H9 (cell line): ENCODE measurements around the gene STX2. TPM values are rescaled to one million over a fixed set of nuclear protein-coding genes. Genes with fewer than 3 reads are reported as not detected.

Experiments
- DNase-seq: peaks from one replicate; pipeline ENCODE4 v3.0.0-alpha.2; 2017
- H2AFZ ChIP-seq: one replicate; pipeline ENCODE4 v1.6.1; 2013; ENCODE audit warnings: mild to moderate bottlenecking, low read length, control low read depth, moderate library complexity
- H2AK5ac ChIP-seq: 2 replicates; pipeline ENCODE4 v1.6.1; 2013; ENCODE audit warnings: low read length, control low read depth, mixed read lengths; ENCODE audit not compliant: insufficient read length
- H2BK120ac ChIP-seq: one replicate; pipeline ENCODE4 v1.6.1; 2013; ENCODE audit warnings: low read depth, mild to moderate bottlenecking, low read length, control low read depth, inconsistent platforms; ENCODE audit not compliant: poor library complexity, severe bottlenecking
- H2BK12ac ChIP-seq: 2 replicates; pipeline ENCODE4 v1.6.1; 2013; ENCODE audit warnings: low read length, control low read depth, mixed read lengths, low read depth; ENCODE audit not compliant: insufficient read length
- H2BK15ac ChIP-seq: 2 replicates; pipeline ENCODE4 v1.6.1; 2013; ENCODE audit warnings: low read depth, low read length, control low read depth
- H2BK20ac ChIP-seq: one replicate; pipeline ENCODE4 v1.6.1; 2013; ENCODE audit warnings: low read depth, mild to moderate bottlenecking, low read length, control low read depth, inconsistent platforms; ENCODE audit not compliant: poor library complexity, severe bottlenecking
- H2BK5ac ChIP-seq: 2 replicates; pipeline ENCODE4 v1.6.1; 2013; ENCODE audit warnings: low read length, control low read depth, mixed read lengths; ENCODE audit not compliant: insufficient read length
- H3K14ac ChIP-seq: 2 replicates; pipeline ENCODE4 v1.6.1; 2013; ENCODE audit warnings: low read length, control low read depth; ENCODE audit not compliant: insufficient read depth
- H3K18ac ChIP-seq: 2 replicates; pipeline ENCODE4 v1.6.1; 2013; ENCODE audit warnings: low read depth, mild to moderate bottlenecking, mixed read lengths, low read length, control low read depth; ENCODE audit not compliant: insufficient read length
- H3K23ac ChIP-seq: 2 replicates; pipeline ENCODE4 v1.6.1; 2013; ENCODE audit warnings: low read length, control low read depth, mixed read lengths, low read depth; ENCODE audit not compliant: insufficient read length
- H3K23me2 ChIP-seq: 2 replicates; pipeline ENCODE4 v1.6.1; 2013; ENCODE audit warnings: low read depth, mild to moderate bottlenecking, mixed read lengths, low read length, control low read depth; ENCODE audit not compliant: insufficient read length, poor library complexity, severe bottlenecking
- H3K27ac ChIP-seq: 2 replicates; pipeline ENCODE4 v1.5.1; 2013; ENCODE audit warnings: low read length, control low read depth, mixed read lengths, low read depth; ENCODE audit not compliant: insufficient read length
- H3K27me3 ChIP-seq: 2 replicates; pipeline ENCODE4 v1.6.1; 2013; ENCODE audit warnings: low read length, control low read depth, inconsistent platforms; ENCODE audit not compliant: insufficient read depth
- H3K4ac ChIP-seq: 2 replicates; pipeline ENCODE4 v1.6.1; 2013; ENCODE audit warnings: low read depth, mild to moderate bottlenecking, control low read depth, inconsistent platforms, low read length, moderate library complexity
- H3K4me1 ChIP-seq: 2 replicates; pipeline ENCODE4 v1.6.1; 2013; ENCODE audit warnings: low read length, control low read depth, inconsistent platforms; ENCODE audit not compliant: insufficient read depth
- H3K4me2 ChIP-seq: 2 replicates; pipeline ENCODE4 v1.6.1; 2013; ENCODE audit warnings: low read length, control low read depth, mixed read lengths; ENCODE audit not compliant: insufficient read length, insufficient read depth
- H3K56ac ChIP-seq: 2 replicates; pipeline ENCODE4 v1.6.1; 2013; ENCODE audit warnings: low read depth, mild to moderate bottlenecking, mixed read lengths, low read length, control low read depth; ENCODE audit not compliant: insufficient read length
- H3K79me1 ChIP-seq: 2 replicates; pipeline ENCODE4 v1.6.1; 2013; ENCODE audit warnings: low read depth, mild to moderate bottlenecking, moderate library complexity, low read length, control low read depth, inconsistent platforms; ENCODE audit not compliant: insufficient read depth, poor library complexity, severe bottlenecking
- H3K79me2 ChIP-seq: 2 replicates; pipeline ENCODE4 v1.6.1; 2013; ENCODE audit warnings: low read length, control low read depth, inconsistent platforms; ENCODE audit not compliant: insufficient read depth
- H3K9ac ChIP-seq: 2 replicates; pipeline ENCODE4 v1.6.1; 2013; ENCODE audit warnings: low read length, control low read depth, mixed read lengths; ENCODE audit not compliant: insufficient read length; ENCODE audit errors: extremely low read depth
- H3K9me3 ChIP-seq: one replicate; pipeline ENCODE4 v1.6.1; 2013; ENCODE audit warnings: low read depth, low read length, inconsistent platforms; ENCODE audit not compliant: control insufficient read depth
- H3T11ph ChIP-seq: one replicate; pipeline ENCODE4 v1.6.1; 2013; ENCODE audit warnings: mild to moderate bottlenecking, low read length, control low read depth, inconsistent platforms
- H4K20me1 ChIP-seq: one replicate; pipeline ENCODE4 v1.6.1; 2013; ENCODE audit not compliant: control insufficient read depth, insufficient read length, insufficient read depth
- H4K5ac ChIP-seq: 2 replicates; pipeline ENCODE4 v1.6.1; 2013; ENCODE audit warnings: low read depth, mild to moderate bottlenecking, mixed read lengths, low read length, control low read depth; ENCODE audit not compliant: insufficient read length
- H4K8ac ChIP-seq: replicated peaks from 2 replicates; pipeline ENCODE4 v1.6.1; 2013; ENCODE audit warnings: low read length, control low read depth, mixed read lengths, low read depth; ENCODE audit not compliant: insufficient read length
- H4K91ac ChIP-seq: 2 replicates; pipeline ENCODE4 v1.6.1; 2013; ENCODE audit warnings: low read depth, mild to moderate bottlenecking, moderate library complexity, mixed read lengths, low read length, control low read depth; ENCODE audit not compliant: insufficient read length
- H3K27ac Mint-ChIP-seq, 3 experiments: 2 replicates in 2 of 3; 3 replicates in 1 of 3; pipeline ENCODE4 v1.8.0; 2020 to 2021; ENCODE audit warnings: mixed read lengths in 3 of 3, mild to moderate bottlenecking in 1 of 3, moderate library complexity in 1 of 3
- H3K27me3 Mint-ChIP-seq: 2 replicates; pipeline ENCODE4 v1.8.0; 2021; ENCODE audit warnings: low read depth, mild to moderate bottlenecking, moderate library complexity, mixed read lengths
- H3K36me3 Mint-ChIP-seq, 3 experiments: 2 replicates in 2 of 3; 3 replicates in 1 of 3; pipeline ENCODE4 v1.8.0; 2020 to 2021; ENCODE audit warnings: low read depth in 3 of 3, mixed read lengths in 3 of 3; ENCODE audit not compliant: insufficient read depth in 1 of 3
- H3K4me1 Mint-ChIP-seq, 2 experiments: 2 replicates each; pipeline ENCODE4 v1.8.0; 2020; ENCODE audit warnings: mixed read lengths in 2 of 2
- H3K4me3 Mint-ChIP-seq, 2 experiments: 2 replicates in 1 of 2; 3 replicates in 1 of 2; pipeline ENCODE4 v1.8.0; 2020 to 2021; ENCODE audit warnings: mild to moderate bottlenecking in 2 of 2, mixed read lengths in 2 of 2, moderate library complexity in 1 of 2
- H3K9me3 Mint-ChIP-seq, 2 experiments: 2 replicates in 1 of 2; 3 replicates in 1 of 2; pipeline ENCODE4 v1.8.0; 2020; ENCODE audit warnings: mild to moderate bottlenecking in 2 of 2, mixed read lengths in 2 of 2, moderate library complexity in 1 of 2
- WGBS: extraction: QIAGEN DNeasy Blood & Tissue Kit; methylation state at CpG from one replicate; pipeline ENCODE4 v1.1.7; 2013; ENCODE audit warnings: missing lambda C conversion rate, low lambda C conversion rate, mixed read lengths; ENCODE audit not compliant: insufficient read length; ENCODE audit errors: extremely low coverage; 5-methylcytosine and 5-hydroxymethylcytosine counted together
- total RNA-seq: library from RNA; stranded (reverse); gene quantifications from 2 replicates; pipeline ENCODE4 v1.2.1, GENCODE V29; 2021
- TF ChIP-seq, protein P1 (sequence below): fragments of 200-600 bp; sonication (generic); conservative IDR thresholded peaks from 3 replicates; pipeline ENCODE4 v1.8.0; 2021; ENCODE audit warnings: antibody characterized with exemption, mild to moderate bottlenecking

STX2 gene
- total RNA-seq, 1 experiment from 2014 or later: 19.4 TPM

DNA sequence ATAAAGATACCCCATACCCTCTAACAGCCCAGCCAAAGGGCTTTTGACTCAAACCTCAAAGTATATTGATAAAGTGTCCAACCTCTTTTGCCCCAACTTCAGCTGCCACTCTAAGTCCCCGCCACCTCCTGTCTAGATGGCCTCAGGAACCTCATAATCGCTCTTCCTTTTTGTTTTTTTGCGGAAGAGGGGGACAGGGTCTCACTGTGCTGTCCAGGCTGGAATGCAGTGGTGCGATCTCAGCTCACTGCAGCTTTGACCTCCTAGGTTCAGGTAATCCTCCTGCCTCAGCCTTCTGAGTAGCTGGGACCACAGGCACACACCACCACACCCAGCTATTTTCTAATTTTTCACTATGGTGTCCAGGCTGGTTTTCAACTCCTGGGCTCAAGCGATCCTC lies 60.3 kb downstream of the STX2 start:
- Histone ChIP-seq H3K9me3 (no peaks in the 10 kb centered on the region), H4K20me1 (no peaks in the 10 kb centered on the region), H3K79me1 (no peaks in the 10 kb centered on the region), H2BK20ac (no peak overlapping the region), H3K23me2 (peaks cover 9% of the 10 kb centered on the region), H3K4me2 (no peak overlapping the region), H4K8ac (no peak overlapping the region), H2BK120ac (no peak overlapping the region), H3K56ac (no peak overlapping the region), H3K23ac (no peak overlapping the region), H2AK5ac (no peak overlapping the region), H4K91ac (no peak overlapping the region), H3K79me2 (no peaks in the 10 kb centered on the region), H3K27me3 (no peaks in the 10 kb centered on the region), H2BK5ac (no peak overlapping the region), H4K5ac (no peak overlapping the region), H3T11ph (no peak overlapping the region), H3K27ac (no peak overlapping the region), H3K9ac (no peak overlapping the region), H3K14ac (no peak overlapping the region), H2AFZ (no peak overlapping the region), H3K18ac (no peak overlapping the region), H3K4me1 (peaks cover 4% of the 10 kb centered on the region; the same call in 1 of the 2 replicates), H3K4ac (no peak overlapping the region), H2BK15ac (no peak overlapping the region), H2BK12ac (no peak overlapping the region)
- Mint-ChIP-seq H3K4me1 (peaks cover 21 to 24% of the 10 kb centered on the region in 2 experiments), H3K27me3 (peaks cover 54% of the 10 kb centered on the region), H3K9me3 (no peaks in the 10 kb centered on the region; a peak in 2 of 5 replicates), H3K4me3 (no peak overlapping the region), H3K36me3 (peaks cover 2 to 8% (median 5%) of the 10 kb centered on the region in 3 experiments), H3K27ac (no peak overlapping the region)
- no CpG with 5 or more reads among the region's 5 CpGs for whole genome bisulfite sequencing
- DNase-seq: no peak
- TF ChIP-seq, protein P1, sequence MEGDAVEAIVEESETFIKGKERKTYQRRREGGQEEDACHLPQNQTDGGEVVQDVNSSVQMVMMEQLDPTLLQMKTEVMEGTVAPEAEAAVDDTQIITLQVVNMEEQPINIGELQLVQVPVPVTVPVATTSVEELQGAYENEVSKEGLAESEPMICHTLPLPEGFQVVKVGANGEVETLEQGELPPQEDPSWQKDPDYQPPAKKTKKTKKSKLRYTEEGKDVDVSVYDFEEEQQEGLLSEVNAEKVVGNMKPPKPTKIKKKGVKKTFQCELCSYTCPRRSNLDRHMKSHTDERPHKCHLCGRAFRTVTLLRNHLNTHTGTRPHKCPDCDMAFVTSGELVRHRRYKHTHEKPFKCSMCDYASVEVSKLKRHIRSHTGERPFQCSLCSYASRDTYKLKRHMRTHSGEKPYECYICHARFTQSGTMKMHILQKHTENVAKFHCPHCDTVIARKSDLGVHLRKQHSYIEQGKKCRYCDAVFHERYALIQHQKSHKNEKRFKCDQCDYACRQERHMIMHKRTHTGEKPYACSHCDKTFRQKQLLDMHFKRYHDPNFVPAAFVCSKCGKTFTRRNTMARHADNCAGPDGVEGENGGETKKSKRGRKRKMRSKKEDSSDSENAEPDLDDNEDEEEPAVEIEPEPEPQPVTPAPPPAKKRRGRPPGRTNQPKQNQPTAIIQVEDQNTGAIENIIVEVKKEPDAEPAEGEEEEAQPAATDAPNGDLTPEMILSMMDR: no peak
